Cerebellar nuclear complex (tissue), 1 donor: Measurements from ENCODE around the gene ABTB2.

Experiments used
- DNase-seq, 2 experiments: peaks; one replicate each; lab custom pipeline; 2025; lab: John Stamatoyannopoulos, UW

The ABTB2 gene

GRCh38 chr11:34166806-34167740, 190.7 kb downstream of the ABTB2 start:
- no peak for DNase-seq

- DNase-seq: no peak
Measured at GRCh38 chr11:34165786-34166555, 191.8 kb downstream of the ABTB2 start.

GRCh38 chr11:34165121-34165520, 192.7 kb downstream of the ABTB2 start:
- DNase-seq: no peak

GRCh38 chr11:34162856-34163255, 195.0 kb downstream of the ABTB2 start:
- DNase-seq: no peak

- DNase-seq: no peak
Measured at GRCh38 chr11:34162493-34162820, 195.4 kb downstream of the ABTB2 start.

- DNase-seq: no peak
Measured at GRCh38 chr11:34161812-34162492, 195.9 kb downstream of the ABTB2 start.

- DNase-seq: no peak
Measured at GRCh38 chr11:34161361-34161760, 196.4 kb downstream of the ABTB2 start.

- no peak for DNase-seq
Measured at GRCh38 chr11:34160791-34161190, 197.0 kb downstream of the ABTB2 start.

GRCh38 chr11:34160049-34160721, 197.6 kb downstream of the ABTB2 start:
- no peak for DNase-seq

- no peak for DNase-seq
Measured at GRCh38 chr11:34158661-34159060, 199.1 kb downstream of the ABTB2 start.

- DNase-seq: no peak
Measured at GRCh38 chr11:34157163-34157562, 200.6 kb downstream of the ABTB2 start.

- DNase-seq: no peak
Measured at GRCh38 chr11:34155757-34156062, 202.1 kb downstream of the ABTB2 start.

- DNase-seq: no peak
Measured at GRCh38 chr11:34155057-34155756, 202.6 kb downstream of the ABTB2 start.

- DNase-seq: no peak
Measured at GRCh38 chr11:34154059-34154875, 203.5 kb downstream of the ABTB2 start.

GRCh38 chr11:34151916-34152845, 205.6 kb downstream of the ABTB2 start:
- DNase-seq: no peak

- DNase-seq: no peak
Measured at GRCh38 chr11:34151166-34151565, 206.6 kb downstream of the ABTB2 start.

GRCh38 chr11:34150494-34151151, 207.2 kb downstream of the ABTB2 start:
- no peak for DNase-seq

- no peak for DNase-seq
Measured at GRCh38 chr11:34149786-34150185, 208.0 kb downstream of the ABTB2 start.

- DNase-seq: no peak
Measured at GRCh38 chr11:34149274-34149673, 208.5 kb downstream of the ABTB2 start.
